GM10248 (cell line): ENCODE results near the gene LSAMP.

Experiments
- CTCF ChIA-PET: fragments of 300-600 bp; sonication (Branson Sonifier 250); formaldehyde crosslinking; extraction: SDS; loops from one replicate; lab custom pipeline; 2021; ENCODE audit warnings: antibody characterized with exemption; lab: Yijun Ruan, JAX
- POLR2A ChIA-PET: fragments of 350-650 bp; sonication (Branson Sonifier 250); formaldehyde crosslinking; extraction: SDS; loops from one replicate; lab custom pipeline; 2020; ENCODE audit warnings: antibody characterized with exemption; lab: Yijun Ruan, JAX
- DNase-seq: peaks from one replicate; pipeline ENCODE4 v3.0.0; 2012; ENCODE audit errors: extremely low spot score
- CTCF ChIP-seq: IDR thresholded peaks from 2 replicates; pipeline ENCODE4 v1.5.1; 2012; ENCODE audit warnings: mild to moderate bottlenecking, low read depth; ENCODE audit errors: extremely low read depth, missing control alignments, control extremely low read depth

LSAMP gene

GRCh38 chr3:116048991-116049390 lies 396.3 kb downstream of the LSAMP start:
- no peak for DNase-seq

DNA sequence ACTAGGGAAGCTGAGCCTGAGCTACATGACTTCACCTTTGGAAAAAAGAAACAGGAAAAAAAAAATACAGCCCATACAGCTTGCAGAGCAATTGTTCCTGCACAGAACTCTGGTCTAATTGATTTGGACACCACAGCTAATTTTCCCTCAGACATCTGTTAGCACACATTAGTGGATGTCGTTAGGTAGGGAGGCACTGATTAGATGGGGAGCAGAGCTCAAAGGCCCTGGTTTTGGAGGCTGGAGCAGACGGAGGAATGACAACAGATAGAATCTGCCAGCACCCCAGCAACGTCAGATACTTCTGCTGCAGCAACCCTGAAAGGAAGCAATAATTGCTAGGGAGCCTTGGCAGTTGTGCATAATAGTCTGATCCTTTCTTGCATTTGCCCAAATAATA lies 398.9 kb downstream of the LSAMP start:
- no peak for DNase-seq
- POLR2A ChIA-PET: no interaction called here

More at GRCh38 chr3:116048991-116049390, 396.3 kb downstream of the LSAMP start:
- no peak for TF ChIP-seq CTCF
- POLR2A ChIA-PET: no interaction called here
- CTCF ChIA-PET: interaction anchor here (0.9 to 1.3 kb wide), 3 partner anchors 9 to 16 kb away, joined by 3 to 4 read pairs (median 3); no protein-coding TSS in a partner anchor

DNA sequence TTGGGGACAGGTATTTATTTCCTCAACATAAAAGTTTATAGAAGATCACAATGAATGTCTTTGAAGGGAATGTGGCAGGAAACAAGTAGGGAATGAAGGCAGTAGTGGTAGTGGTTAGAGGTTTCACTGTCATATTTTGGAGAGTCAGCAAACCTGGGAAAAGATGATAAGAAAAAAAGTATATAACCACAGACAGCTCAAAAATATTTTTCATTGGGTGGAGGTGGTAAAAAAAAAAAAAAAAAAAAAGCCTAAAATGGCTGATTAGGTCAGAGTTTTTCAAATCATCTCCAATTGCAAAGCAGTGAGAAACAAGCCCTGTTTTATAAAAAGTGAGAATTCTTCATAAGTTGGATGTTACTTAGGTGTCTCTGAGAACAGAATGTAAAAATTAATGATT lies 400.0 kb downstream of the LSAMP start:
- POLR2A ChIA-PET: no interaction called here
- no peak for DNase-seq
- TF ChIP-seq CTCF: no peak
- CTCF ChIA-PET: interaction anchor here (1.1 to 1.2 kb wide), 3 partner anchors 11 to 58 kb away, joined by 3 to 4 read pairs (median 3); no protein-coding TSS in a partner anchor

More for the DNA sequence above, 398.9 kb downstream of the LSAMP start:
- no peak for TF ChIP-seq CTCF
- CTCF ChIA-PET: interaction anchor here (1.1 to 1.2 kb wide), 3 partner anchors 14 to 59 kb away, joined by 3 to 4 read pairs (median 3); no protein-coding TSS in a partner anchor

GRCh38 chr3:116040152-116040551 lies 405.1 kb downstream of the LSAMP start:
- ChIA-PET POLR2A (no interaction called here), CTCF (interaction anchor here (0.8 to 1.3 kb wide), 2 partner anchors 8 to 14 kb away, joined by 3 read pairs; no protein-coding TSS in a partner anchor)
- no peak for TF ChIP-seq CTCF
- no peak for DNase-seq

- TF ChIP-seq CTCF: no peak
- POLR2A ChIA-PET: no interaction called here
- no peak for DNase-seq
- CTCF ChIA-PET: interaction anchor here (0.8 to 1.3 kb wide), 2 partner anchors 9 to 13 kb away, joined by 3 read pairs; no protein-coding TSS in a partner anchor
Observed at GRCh38 chr3:116039651-116039985, 405.7 kb downstream of the LSAMP start.

GRCh38 chr3:116038968-116039650 lies 406.2 kb downstream of the LSAMP start:
- no peak for DNase-seq
- CTCF ChIA-PET: interaction anchor here (1.3 kb wide), 1 partner anchor 13 kb away, joined by 3 read pairs; no protein-coding TSS in a partner anchor
- POLR2A ChIA-PET: no interaction called here
- no peak for TF ChIP-seq CTCF
